BE2C (cell line): ENCODE results near the gene MAP6D1.
"Not testable (repeated sequence)": the region's sequence is repeated elsewhere in the genome, so short reads cannot be mapped to it uniquely, and the experiment has no call there.

Experiments
- DNase-seq: peaks from one replicate; pipeline ENCODE4 v3.0.0-alpha.2; 2020
- H3K27me3 ChIP-seq: fragments of 250-450 bp; sonication (Bioruptor Pico); 2 replicates; pipeline ENCODE4 v1.5.1; 2020; ENCODE audit warnings: mild to moderate bottlenecking
- H3K36me3 ChIP-seq: fragments of 250-450 bp; sonication (Bioruptor Pico); 2 replicates; pipeline ENCODE4 v1.5.1; 2020; ENCODE audit warnings: mild to moderate bottlenecking
- H3K4me1 ChIP-seq: fragments of 250-450 bp; sonication (Bioruptor Pico); 2 replicates; pipeline ENCODE4 v1.5.1; 2020
- H3K4me3 ChIP-seq: 2 replicates; pipeline ENCODE4 v1.5.1; 2011; ENCODE audit warnings: low read depth, low read length
- H3K9me3 ChIP-seq: fragments of 250-450 bp; sonication (Bioruptor Pico); 2 replicates; pipeline ENCODE4 v1.5.1; 2020
- CTCF ChIP-seq: IDR thresholded peaks from 2 replicates; pipeline ENCODE4 v1.5.1; 2012; ENCODE audit warnings: mild to moderate bottlenecking, low read depth, low read length

The MAP6D1 gene

DNA sequence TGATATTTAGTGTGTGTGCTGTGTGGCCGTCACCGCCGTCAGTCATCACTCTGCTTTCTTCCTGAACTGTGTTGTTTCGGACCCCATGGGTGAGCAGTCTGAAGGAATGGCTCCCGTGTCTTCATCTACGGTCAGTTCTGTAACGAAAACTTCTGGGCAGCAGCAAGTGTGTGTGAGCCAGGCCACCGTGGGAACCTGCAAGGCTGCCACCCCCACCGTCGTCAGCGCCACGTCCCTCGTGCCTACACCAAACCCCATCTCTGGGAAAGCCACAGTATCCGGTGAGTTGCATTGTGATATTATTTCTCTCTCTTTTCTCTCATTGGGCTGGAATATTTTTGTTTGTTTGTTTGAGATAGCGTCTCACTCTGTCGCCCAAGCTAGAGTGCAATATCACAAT lies 34.7 kb downstream of the MAP6D1 start:
- H3K27me3 ChIP-seq, result no peaks in the 10 kb centered on the region
- H3K36me3 ChIP-seq, result peaks cover 78% of the 10 kb centered on the region
- TF ChIP-seq CTCF, result no peak
- H3K9me3 ChIP-seq, result no peaks in the 10 kb centered on the region
- DNase-seq, result no peak
- H3K4me1 ChIP-seq, result no peaks in the 10 kb centered on the region
- no peak overlapping the region for H3K4me3 ChIP-seq

DNA sequence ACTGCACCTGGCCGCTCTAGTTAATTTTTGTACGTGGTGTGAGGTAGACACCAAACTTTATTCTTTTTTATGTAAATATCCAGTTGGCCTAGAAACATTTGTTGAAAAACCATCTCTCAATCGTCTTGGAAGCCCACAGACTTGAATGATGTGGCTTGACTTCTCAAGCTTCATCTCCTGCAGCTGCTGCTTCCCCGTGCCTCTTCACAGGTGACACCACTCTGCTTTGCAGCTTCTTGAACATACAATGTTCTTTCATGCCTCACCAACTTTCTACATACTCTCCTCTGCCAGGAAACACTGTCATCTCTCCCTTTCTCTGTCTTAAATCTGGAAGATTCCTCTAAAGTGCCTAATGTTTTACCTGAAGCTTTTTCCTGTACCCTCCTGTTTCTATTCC lies 35.6 kb downstream of the MAP6D1 start:
- Histone ChIP-seq H3K4me1 (no peaks in the 10 kb centered on the region), H3K4me3 (no peak overlapping the region), H3K27me3 (no peaks in the 10 kb centered on the region), H3K36me3 (peaks cover 87% of the 10 kb centered on the region), H3K9me3 (no peaks in the 10 kb centered on the region)
- no peak for TF ChIP-seq CTCF
- DNase-seq, result no peak

- DNase-seq, H3K9me3 ChIP-seq, H3K27me3 ChIP-seq, H3K4me3 ChIP-seq, H3K4me1 ChIP-seq: not testable (repeated sequence)
- H3K36me3 ChIP-seq, result peaks cover 92% of the 10 kb centered on the region
Measured at GRCh38 chr3:183784503-183784902, 40.9 kb downstream of the MAP6D1 start.

DNA sequence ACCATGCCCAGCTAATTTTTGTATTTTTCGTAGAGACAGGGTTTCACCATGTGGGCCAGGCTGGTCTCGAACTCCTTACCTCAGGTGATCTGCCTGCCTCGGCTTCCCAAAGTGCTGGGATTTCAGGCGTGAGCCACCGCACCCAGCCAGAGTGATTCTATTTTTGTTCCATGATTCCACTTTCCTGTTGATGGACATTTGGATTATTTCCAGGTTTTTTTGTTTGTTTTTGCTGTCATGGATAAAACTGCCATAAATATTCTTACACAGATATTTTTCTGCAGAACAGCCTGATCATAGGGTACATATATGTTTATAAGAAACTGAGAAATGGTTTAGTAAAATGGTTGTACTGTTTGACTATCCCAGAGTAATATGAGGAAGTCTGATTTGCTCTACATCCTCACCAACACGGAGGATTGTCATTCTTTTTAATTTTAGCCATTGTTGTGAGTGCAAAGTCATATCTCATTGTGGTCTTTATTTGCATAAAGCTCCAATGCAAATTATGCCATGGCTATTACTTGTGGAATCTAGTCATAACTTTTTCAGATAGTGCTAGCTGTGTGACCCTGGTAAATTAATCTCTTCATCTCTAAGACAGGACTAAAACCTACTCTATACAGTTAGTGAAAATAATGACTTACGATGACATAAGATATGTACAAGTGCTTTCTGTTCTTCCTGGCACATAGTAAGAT lies 42.7 kb downstream of the MAP6D1 start:
- DNase-seq, result no peak
- TF ChIP-seq CTCF, result no peak
- Histone ChIP-seq H3K4me3 (no peak overlapping the region), H3K27me3 (no peaks in the 10 kb centered on the region), H3K4me1 (no peaks in the 10 kb centered on the region), H3K9me3 (no peaks in the 10 kb centered on the region), H3K36me3 (peaks cover 93% of the 10 kb centered on the region)

DNA sequence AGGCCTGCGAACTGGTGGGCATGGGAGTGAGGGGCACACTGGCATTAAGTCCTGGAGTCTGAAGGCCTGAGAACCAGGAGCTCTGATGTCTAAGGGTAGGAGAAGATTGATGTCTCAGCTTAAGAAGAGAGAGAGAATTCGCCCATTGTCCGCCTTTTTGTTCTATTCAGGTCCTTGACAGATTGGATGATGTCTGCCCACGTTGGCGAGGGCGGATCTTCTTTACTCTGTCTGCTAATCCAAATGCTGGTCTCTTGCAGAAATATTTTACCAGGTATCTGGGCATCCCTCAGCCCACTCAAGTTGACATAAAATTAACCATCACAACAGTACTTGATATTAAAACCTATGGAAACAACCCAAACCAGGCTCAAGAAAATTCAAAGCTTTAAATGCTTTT lies 44.1 kb downstream of the MAP6D1 start:
- Histone ChIP-seq H3K36me3 (peaks cover 93% of the 10 kb centered on the region), H3K4me3 (no peak overlapping the region), H3K4me1 (no peaks in the 10 kb centered on the region), H3K27me3 (no peaks in the 10 kb centered on the region), H3K9me3 (no peaks in the 10 kb centered on the region)
- TF ChIP-seq CTCF, result no peak
- no peak for DNase-seq

DNA sequence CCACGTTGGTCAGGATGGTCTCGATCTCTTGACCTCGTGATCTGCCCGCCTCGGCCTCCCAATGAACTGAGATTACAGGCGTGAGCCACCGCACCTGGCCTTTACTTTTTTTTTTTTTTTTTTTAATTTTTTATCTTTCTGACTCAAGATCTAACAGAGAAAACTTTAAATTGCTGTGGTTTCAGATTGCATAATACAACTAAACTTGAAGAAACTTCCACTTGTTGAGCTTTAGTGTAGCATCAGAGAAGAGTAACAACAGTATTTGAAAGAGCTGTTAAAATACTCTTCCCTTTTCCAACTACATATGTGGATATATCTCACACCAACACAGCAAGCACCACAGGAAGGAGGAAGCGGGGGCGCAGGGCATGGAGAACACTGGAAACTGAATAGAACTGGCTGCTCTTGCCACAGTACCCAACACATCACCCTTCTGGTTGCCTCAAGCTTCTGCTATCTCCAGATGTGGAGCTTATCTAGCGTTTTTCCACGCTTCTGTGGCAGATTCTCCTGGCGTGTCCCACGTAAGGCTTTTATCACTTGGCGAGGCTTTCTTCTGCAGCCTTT lies 45.4 kb downstream of the MAP6D1 start:
- Histone ChIP-seq H3K4me1 (no peaks in the 10 kb centered on the region), H3K36me3 (peaks cover 94% of the 10 kb centered on the region), H3K27me3 (no peaks in the 10 kb centered on the region), H3K4me3 (no peak overlapping the region), H3K9me3 (no peaks in the 10 kb centered on the region)
- no peak for DNase-seq
- TF ChIP-seq CTCF, result no peak
